ENCODE data around the gene TRIM66. TPM values are rescaled to one million over a fixed set of nuclear protein-coding genes. Genes with fewer than 3 reads are reported as not detected.

Gene TRIM66
- polyA plus RNA-seq, 2 of the 4 experiments (the other 2 are of a cell fraction): 2.5 to 9.8 TPM

DNA sequence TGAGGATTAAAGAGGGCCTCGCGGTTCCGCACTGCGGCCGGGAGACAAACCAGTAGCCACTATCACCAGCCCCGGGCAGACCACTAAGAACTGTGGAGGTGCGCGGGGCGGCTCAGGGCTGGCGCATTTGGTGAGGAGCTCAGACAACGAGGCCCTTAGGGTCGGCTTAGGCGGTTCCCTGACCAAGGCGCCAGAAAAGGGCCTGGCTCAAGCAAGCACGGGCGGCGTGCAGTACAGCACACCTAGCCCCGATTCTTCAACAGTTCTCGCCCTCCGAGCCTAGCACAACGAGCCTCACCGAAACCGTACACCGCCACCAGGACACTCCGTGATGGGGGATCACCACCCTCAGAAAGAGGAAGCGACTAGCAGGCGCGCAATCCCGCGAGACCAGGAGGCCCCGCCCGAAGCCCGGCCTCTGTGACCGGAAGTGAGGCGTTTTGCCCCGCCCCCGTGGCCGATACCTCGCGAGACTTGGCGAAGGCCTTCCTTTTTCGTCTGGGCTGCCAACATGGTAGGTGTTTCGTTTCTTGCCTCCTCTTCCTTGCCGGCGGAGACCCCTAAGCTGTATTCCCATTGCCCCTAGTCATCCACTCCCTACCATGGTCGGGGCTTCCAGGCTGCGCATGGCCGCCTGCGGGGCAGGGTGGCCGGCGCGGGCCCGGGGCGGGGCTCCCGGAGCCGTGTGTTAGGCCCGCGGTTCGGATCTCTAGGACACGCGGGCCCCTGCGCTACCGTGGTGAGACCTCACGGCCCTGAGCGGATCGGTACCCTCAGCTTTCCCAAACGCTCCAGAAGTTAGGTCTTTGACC, at the start of gene TRIM66, which contains the start of gene RPL27A (continued):
- TF ChIP-seq MYC (IDR thresholded peaks at IDR 0.05; ENCODE audit: borderline replicate concordance, low read length): no peak; the same call in 1 of the 2 replicates
- TF ChIP-seq, protein P1, sequence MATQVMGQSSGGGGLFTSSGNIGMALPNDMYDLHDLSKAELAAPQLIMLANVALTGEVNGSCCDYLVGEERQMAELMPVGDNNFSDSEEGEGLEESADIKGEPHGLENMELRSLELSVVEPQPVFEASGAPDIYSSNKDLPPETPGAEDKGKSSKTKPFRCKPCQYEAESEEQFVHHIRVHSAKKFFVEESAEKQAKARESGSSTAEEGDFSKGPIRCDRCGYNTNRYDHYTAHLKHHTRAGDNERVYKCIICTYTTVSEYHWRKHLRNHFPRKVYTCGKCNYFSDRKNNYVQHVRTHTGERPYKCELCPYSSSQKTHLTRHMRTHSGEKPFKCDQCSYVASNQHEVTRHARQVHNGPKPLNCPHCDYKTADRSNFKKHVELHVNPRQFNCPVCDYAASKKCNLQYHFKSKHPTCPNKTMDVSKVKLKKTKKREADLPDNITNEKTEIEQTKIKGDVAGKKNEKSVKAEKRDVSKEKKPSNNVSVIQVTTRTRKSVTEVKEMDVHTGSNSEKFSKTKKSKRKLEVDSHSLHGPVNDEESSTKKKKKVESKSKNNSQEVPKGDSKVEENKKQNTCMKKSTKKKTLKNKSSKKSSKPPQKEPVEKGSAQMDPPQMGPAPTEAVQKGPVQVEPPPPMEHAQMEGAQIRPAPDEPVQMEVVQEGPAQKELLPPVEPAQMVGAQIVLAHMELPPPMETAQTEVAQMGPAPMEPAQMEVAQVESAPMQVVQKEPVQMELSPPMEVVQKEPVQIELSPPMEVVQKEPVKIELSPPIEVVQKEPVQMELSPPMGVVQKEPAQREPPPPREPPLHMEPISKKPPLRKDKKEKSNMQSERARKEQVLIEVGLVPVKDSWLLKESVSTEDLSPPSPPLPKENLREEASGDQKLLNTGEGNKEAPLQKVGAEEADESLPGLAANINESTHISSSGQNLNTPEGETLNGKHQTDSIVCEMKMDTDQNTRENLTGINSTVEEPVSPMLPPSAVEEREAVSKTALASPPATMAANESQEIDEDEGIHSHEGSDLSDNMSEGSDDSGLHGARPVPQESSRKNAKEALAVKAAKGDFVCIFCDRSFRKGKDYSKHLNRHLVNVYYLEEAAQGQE (IDR thresholded peaks at IDR 0.05): peak; percentile 98
- TF ChIP-seq JUN (IDR thresholded peaks at IDR 0.05): peak; percentile 88 to 99
- TF ChIP-seq, protein P2, sequence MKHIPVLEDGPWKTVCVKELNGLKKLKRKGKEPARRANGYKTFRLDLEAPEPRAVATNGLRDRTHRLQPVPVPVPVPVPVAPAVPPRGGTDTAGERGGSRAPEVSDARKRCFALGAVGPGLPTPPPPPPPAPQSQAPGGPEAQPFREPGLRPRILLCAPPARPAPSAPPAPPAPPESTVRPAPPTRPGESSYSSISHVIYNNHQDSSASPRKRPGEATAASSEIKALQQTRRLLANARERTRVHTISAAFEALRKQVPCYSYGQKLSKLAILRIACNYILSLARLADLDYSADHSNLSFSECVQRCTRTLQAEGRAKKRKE (CRISPR knock-in tag; IDR thresholded peaks at IDR 0.05; ENCODE audit: low read depth): no peak
- TF ChIP-seq ZNF302 (CRISPR knock-in tag; IDR thresholded peaks at IDR 0.05): no peak
- TF ChIP-seq SMC3 (IDR thresholded peaks at IDR 0.05): peak; percentile 12; the same call in 1 of the 3 replicates
- TF ChIP-seq KDM1A (IDR thresholded peaks at IDR 0.05; ENCODE audit: low read depth): no peak
- no peak for TF ChIP-seq NFE2L2 (conservative IDR thresholded peaks at IDR 0.05; ENCODE audit: low read length)
- no peak for TF ChIP-seq HDAC2 (IDR thresholded peaks at IDR 0.05)
- TF ChIP-seq EP300 (IDR thresholded peaks at IDR 0.05): no peak
- TF ChIP-seq EHMT2 (IDR thresholded peaks at IDR 0.05; ENCODE audit: low read depth): no peak
- peak; percentile 97 for TF ChIP-seq CHD2 (IDR thresholded peaks at IDR 0.05; ENCODE audit: low read length, partially characterized antibody)
- no peak for TF ChIP-seq TP53 (CRISPR knock-in tag; IDR thresholded peaks at IDR 0.05)
- TF ChIP-seq FOXS1 (CRISPR knock-in tag; IDR thresholded peaks at IDR 0.05): no peak
- TF ChIP-seq POLR2AphosphoS2 (conservative IDR thresholded peaks at IDR 0.05; ENCODE audit: low read length): no peak
- TF ChIP-seq, protein P3, sequence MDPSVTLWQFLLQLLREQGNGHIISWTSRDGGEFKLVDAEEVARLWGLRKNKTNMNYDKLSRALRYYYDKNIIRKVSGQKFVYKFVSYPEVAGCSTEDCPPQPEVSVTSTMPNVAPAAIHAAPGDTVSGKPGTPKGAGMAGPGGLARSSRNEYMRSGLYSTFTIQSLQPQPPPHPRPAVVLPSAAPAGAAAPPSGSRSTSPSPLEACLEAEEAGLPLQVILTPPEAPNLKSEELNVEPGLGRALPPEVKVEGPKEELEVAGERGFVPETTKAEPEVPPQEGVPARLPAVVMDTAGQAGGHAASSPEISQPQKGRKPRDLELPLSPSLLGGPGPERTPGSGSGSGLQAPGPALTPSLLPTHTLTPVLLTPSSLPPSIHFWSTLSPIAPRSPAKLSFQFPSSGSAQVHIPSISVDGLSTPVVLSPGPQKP (IDR thresholded peaks at IDR 0.05; ENCODE audit: low read depth, low read length): peak; percentile 74; the same call in 1 of the 2 replicates
- no peak for TF ChIP-seq CHD4 (IDR thresholded peaks at IDR 0.05; ENCODE audit: borderline replicate concordance)
- TF ChIP-seq ZFP36 (IDR thresholded peaks at IDR 0.05; ENCODE audit: borderline replicate concordance, partially characterized antibody): no peak
- no peak for TF ChIP-seq EHF (CRISPR knock-in tag; IDR thresholded peaks at IDR 0.05)
- TF ChIP-seq KDM5A (IDR thresholded peaks at IDR 0.05): peak; percentile 74; the same call in 1 of the 2 replicates
- TF ChIP-seq HOXB13 (CRISPR knock-in tag; IDR thresholded peaks at IDR 0.05; ENCODE audit: low read depth): 0 out of 2 replicates have a peak, but pooled peaks have one; percentile 38

DNA sequence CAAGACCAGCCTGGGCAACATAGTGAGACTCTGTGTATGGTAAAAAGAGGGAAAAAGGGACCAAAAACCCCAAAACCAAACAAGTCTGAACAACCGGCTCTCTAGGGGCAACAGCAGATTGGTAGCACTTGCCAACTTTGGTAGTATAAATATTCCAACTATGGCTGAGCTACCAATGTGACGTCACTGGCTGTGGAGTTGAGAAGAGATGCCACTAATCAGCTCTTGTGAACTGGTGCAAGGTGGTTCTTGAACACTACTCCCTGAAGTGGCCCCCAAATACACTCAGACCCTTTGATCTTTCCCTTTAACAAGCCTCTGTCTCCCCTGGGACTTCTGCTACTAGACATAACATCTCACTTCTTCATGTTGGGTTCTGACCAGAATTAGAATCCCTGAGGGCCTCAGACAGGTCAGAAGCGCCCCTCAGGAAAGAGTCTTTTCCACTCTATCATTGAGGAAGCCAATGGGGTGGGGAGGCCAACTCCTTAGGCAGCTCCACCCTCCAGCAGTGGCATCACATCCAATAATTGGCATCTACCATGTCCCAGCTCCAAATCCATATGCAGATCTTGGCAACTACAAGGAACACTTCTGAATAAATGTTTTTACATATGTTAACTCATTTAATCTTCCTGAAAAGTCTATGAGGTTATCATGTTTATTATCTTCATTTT, 49.3 kb upstream of the TRIM66 start:
- no peak for TF ChIP-seq JUN (IDR thresholded peaks at IDR 0.05)
- TF ChIP-seq EHMT2 (IDR thresholded peaks at IDR 0.05; ENCODE audit: low read depth): no peak
- TF ChIP-seq KDM1A (IDR thresholded peaks at IDR 0.05; ENCODE audit: low read depth): no peak
- TF ChIP-seq FOXS1 (CRISPR knock-in tag; IDR thresholded peaks at IDR 0.05): no peak
- no peak for TF ChIP-seq CHD4 (IDR thresholded peaks at IDR 0.05; ENCODE audit: borderline replicate concordance)
- TF ChIP-seq, protein P4, sequence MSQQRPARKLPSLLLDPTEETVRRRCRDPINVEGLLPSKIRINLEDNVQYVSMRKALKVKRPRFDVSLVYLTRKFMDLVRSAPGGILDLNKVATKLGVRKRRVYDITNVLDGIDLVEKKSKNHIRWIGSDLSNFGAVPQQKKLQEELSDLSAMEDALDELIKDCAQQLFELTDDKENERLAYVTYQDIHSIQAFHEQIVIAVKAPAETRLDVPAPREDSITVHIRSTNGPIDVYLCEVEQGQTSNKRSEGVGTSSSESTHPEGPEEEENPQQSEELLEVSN (IDR thresholded peaks at IDR 0.05; ENCODE audit: borderline replicate concordance, low read depth): no peak
- TF ChIP-seq NPAS2 (CRISPR knock-in tag; IDR thresholded peaks at IDR 0.05; ENCODE audit: borderline replicate concordance): no peak
- TF ChIP-seq ZNF302 (CRISPR knock-in tag; IDR thresholded peaks at IDR 0.05): no peak
- TF ChIP-seq, protein P5, sequence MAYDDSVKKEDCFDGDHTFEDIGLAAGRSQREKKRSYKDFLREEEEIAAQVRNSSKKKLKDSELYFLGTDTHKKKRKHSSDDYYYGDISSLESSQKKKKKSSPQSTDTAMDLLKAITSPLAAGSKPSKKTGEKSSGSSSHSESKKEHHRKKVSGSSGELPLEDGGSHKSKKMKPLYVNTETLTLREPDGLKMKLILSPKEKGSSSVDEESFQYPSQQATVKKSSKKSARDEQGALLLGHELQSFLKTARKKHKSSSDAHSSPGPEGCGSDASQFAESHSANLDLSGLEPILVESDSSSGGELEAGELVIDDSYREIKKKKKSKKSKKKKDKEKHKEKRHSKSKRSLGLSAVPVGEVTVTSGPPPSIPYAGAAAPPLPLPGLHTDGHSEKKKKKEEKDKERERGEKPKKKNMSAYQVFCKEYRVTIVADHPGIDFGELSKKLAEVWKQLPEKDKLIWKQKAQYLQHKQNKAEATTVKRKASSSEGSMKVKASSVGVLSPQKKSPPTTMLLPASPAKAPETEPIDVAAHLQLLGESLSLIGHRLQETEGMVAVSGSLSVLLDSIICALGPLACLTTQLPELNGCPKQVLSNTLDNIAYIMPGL (CRISPR knock-in tag; IDR thresholded peaks at IDR 0.05; ENCODE audit: borderline replicate concordance): no peak
- Histone ChIP-seq H3K4me1 (peaks cover 26% of the 10 kb centered on the region), H3K9me3 (no peaks in the 10 kb centered on the region), H3K4me3 (no peak overlapping the region), H3K27ac (0 out of 6 replicates have a peak overlapping the region, but pooled peaks of 1 of the 2 experiments have one; percentile 60), H3K4me2 (no peak overlapping the region)
- ATAC-seq: no peak
- WGBS (ENCODE audit: missing lambda C conversion rate): 82% methylated on average over 3 of the region's 3 CpGs
- DNase-seq (ENCODE audit: low read depth in 1 of 2, low spot score in 1 of 2): no peak
- POLR2A ChIA-PET: interaction anchor here (0.7 kb wide), 1 partner anchor 12 kb away, joined by 3 read pairs; no protein-coding TSS in a partner anchor
- no peak for FAIRE-seq
- CTCF ChIA-PET: no interaction called here
